Left hindlimb (tissue), 1 donor: ENCODE data around the gene CCNJ.

Source experiments
- DNase-seq: peaks from one replicate; pipeline ENCODE4 v3.0.0-alpha.2; 2018

The CCNJ gene

DNA sequence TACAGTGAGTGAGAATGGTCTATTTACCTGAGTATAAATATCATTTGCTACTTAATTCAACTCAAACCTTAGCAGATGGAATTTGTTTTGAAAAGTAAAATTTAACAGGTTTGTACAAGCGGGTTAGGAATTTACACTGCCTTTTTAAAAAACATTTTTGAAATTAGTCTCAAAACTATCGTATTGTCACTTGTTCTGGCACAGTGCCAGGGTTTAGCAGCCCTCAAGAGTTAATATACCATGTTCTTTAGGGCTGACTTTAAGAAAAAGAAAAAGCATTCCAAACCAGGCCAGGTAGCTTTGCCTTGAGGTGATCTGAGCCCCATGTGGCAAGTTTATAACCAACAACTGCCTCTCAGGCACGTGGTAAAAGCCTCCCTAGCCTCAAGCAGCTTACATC lies 17.8 kb downstream of the CCNJ start:
- DNase-seq = no peak

DNA sequence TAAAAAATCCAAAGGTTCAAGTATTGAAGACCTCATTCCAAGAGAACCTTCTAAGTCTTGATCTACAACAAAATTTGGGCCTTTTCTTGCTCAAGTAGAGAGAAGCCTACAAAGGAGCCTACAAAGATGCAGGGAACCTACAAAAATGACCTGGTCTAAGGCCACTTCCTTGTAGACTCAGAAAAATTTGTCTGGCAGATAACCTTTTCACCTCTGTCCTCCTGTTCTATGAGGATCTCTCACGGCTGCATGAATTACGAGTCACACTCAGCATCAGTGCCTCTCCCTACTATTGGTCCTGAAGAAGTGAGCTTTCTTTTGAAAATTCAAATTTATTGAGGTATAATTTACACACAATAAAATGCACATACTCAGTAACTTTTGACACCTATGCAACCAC lies 29.3 kb downstream of the CCNJ start:
- DNase-seq = no peak

- DNase-seq = no peak
Measured at GRCh38 chr10:96073722-96074121, 30.3 kb downstream of the CCNJ start.

DNA sequence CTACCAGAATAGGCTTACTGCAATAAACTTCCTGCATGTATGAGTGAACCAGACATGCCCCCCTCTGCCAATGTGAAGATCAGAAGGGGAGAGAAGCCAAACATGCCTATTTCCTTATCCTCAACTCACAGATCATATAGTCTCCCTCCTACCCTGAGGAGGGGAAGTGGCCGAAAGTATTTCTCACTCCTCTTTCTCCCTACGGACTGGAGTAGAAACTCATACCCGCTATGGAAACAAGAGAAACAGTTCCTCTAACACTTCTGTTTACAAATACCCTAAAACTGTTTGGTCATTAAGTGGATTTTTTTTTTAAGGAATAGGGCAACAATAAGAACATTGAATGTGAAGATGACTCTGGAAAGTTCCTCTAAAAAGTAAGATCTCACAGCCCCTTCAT lies 31.4 kb downstream of the CCNJ start:
- DNase-seq = no peak

DNA sequence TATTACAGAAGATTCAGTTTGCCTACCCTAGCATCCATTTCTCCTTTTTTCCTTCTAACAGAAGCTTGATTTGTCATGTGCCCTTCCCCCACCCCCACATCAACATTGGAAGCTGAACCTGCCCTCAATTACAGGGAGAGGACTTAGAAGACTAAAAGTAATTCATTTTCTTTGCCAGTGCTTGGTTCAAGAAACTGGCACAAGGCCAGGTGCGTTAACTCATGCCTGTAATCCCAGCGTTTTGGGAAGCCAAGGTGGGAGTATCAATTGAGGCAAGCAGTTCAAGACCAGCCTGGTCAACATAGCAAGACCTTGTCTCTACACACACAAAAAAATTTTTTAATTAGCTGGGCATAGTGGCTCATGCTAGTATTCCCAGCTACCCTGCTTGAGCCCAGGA lies 32.6 kb downstream of the CCNJ start:
- no peak for DNase-seq

DNA sequence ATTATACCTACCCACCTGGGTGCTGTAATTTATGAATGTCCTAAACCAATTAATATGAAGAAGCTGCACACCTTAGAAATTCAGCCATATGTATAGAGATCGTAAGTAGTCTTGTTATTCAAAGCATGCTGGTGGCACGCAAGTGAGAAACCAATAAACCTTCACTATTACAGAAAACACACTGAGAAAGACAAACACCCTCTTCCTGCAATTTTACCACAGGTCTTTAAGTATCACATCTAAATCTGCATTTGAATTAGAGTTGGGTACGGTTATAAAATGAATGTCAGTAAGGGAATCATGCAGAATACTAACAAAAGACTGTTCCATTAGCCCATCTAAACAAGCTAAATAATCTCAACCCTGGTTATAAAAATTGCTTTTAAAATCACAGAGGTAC lies 33.8 kb downstream of the CCNJ start:
- DNase-seq = no peak

DNA sequence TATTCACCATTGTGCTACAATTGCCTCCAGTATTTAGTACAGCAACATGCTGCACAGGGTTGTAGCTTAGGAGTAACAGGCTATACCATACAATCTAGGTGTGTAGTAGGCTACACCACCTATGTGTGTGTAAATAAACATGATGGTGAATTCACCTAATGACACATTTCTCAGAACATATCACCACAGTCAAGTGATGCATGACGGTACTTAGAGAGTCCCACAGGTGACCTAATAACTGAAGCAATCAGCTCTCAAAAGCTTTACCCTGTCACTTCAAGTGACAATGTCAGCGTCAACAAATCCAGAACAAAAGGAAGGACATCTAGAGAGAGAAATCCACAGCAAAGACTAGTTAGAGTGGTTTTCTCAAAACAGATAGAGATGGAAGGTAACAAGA lies 38.8 kb downstream of the CCNJ start:
- DNase-seq = no peak

DNA sequence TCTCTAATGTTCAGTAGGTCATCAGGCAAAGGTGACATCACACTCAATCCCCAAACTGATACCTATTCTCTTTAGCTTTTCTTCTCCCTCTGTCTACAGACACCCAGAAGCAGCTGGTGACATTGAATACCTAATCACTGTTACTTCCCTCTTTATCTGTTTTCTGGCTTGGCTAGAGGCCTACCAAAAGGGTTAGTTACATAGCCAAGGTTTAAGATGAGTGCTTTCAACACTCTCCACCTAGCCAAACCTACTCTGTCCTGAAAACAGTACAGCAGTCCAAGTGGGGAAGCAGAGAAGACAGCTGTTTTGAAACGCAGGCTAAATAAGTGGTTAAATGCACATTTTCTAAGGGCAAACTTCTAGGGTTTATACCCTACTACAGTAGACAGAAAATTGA lies 39.4 kb downstream of the CCNJ start:
- no peak for DNase-seq

DNA sequence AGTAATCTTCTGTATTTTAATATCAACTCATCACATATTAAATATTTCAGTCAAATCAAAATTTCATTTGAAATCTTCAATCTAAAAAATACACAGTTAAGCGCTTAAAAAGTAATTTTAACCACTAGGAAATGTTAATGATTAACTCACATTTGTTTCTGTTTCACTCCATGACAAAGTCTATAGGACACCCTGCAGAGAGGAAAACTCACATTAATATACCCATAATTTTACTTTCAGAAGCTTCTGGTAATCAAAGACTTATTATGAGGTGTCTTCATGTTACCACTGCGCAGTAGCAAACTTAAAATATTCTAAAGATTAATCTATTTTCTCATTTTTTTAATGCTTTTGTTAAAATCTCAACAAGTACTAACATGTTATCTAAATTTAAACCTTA lies 45.7 kb downstream of the CCNJ start:
- no peak for DNase-seq

DNA sequence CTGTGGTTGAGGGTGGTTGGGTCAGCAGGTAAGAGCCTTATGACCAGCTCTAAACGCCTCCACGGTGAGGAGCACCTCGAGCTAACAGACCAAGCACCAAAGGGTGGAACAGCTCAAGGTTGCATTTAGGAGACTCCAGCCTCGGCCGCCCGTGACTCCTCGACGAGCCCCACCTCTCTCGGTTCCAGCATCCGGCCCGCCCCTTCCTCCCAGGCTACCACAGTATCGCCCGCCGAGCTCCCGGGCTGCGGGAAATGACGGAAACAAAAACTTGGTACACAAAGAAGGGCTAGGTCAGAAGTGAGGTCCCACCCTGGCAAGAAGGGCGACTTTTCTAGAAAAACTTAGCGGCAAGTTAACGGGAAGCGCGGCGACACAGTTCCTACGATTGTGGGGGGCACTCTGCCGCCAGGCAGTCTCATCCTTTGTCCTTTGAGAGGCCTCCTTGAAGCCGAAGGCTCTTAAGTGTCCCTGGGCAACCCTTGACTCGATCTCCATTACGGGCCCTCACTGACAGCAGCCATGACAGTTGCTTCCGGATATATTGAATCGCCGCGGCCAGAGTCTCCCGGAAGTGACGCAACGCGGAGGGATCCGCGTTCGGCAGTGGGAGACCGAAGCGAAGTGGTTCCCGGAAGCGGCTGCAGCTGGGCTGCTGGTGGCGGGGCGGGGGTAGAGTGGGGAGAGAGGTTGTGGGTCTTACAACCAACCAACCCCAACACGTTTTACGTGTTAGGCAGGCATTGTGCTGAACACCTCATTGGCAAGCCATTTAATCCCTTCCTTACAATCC lies 46.5 kb downstream of the CCNJ start:
- DNase-seq = peak; percentile 95

DNA sequence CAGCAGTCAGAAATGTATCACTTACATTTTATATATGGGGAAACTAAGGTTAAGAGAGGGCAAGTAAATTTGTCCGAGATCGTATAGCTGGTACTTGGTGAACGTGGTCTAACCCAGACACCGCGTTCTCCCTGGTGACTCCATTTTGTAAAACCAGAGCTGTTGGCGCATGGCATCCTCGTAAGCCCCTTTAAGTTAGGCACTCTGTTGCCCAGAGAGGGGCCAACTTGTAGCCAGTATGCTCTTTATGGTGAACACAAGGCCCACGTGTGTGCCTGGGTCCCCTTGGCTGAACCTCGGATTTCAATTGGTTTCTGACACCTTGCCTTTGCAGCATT lies 47.0 kb downstream of the CCNJ start:
- no peak for DNase-seq

DNA sequence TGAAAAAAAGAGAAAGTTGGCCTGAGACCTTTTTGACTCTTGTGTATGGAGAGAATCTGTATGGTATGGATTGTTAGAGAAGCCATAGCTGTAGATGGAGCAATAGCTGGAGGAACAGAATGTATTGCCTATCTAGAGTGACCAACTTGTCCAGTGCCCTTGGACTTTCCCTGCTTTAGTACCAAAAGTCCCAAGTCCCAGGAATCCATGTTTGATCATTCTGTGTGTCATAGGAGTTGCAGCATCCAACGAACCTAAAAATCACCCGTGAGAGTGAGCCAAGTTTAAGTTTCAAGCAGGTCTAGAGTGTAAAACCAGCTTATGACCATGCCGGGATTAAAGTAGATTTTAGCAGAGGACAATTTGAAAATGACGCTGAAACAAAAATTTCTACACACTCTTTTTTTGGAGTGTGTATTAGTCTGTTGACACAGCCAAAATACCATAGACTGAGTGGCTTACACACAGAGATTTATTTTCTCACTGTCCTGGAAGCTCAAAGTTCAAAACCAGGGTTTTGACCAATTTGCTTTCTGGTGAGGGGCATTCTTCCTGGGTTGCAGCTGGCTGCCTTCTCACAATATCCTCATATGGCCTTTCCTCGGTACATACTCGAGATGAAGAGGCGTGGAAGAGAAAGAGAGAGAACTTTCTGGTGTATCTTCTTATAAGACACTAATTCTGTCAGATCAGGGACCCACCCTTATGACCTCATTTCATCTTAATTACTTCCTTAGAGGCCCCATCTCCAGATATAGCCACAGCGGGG lies 49.8 kb downstream of the CCNJ start:
- no peak for DNase-seq

- no peak for DNase-seq
Measured at GRCh38 chr10:96093948-96094347, 50.6 kb downstream of the CCNJ start.

- no peak for DNase-seq
Measured at GRCh38 chr10:96096958-96097357, 53.6 kb downstream of the CCNJ start.

DNA sequence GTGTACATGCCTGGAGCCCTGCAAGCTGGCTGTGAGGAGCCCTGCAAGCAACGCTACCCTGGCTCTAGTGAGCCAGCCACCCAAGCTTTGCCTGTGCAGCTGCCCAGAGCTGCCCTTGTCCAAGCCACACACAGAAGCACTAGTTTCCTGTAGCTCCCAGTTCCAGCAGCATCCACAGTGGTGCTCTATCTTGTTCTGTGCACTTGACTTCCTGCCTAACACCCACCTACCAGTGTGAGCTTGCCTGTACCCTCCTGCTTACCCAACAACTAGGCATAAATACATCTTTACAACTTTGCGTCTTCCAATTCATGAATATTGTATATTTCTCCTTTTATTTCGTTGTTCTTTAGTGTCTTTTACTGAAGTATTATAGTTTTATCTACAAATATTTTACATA lies 54.5 kb downstream of the CCNJ start:
- no peak for DNase-seq

GRCh38 chr10:96107623-96108038 lies 64.2 kb downstream of the CCNJ start:
- no peak for DNase-seq
